ENCODE measurements around the gene GAGE12D.
"Not testable (repeated sequence)": the region's sequence is repeated elsewhere in the genome, so short reads cannot be mapped to it uniquely, and the experiment has no call there.

DNA sequence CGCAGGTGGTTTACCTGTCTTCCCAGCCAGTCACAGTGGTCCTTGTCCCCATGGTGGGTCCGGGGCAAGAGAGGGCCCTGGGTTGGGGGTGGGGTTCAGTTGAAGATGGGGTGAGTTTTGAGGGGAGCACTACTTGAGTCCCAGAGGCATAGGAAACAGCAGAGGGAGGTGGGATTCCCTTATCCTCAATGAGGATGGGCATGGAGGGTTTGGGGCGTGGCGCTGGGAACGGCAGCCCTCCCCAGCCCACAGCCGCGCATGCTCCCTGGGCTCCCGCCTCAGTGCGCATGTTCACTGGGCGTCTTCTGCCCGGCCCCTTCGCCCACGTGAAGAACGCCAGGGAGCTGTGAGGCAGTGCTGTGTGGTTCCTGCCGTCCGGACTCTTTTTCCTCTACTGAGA is 47.7 kb downstream of the GAGE12D start, which contains the start of gene GAGE2A:
- TF ChIP-seq, protein P1, sequence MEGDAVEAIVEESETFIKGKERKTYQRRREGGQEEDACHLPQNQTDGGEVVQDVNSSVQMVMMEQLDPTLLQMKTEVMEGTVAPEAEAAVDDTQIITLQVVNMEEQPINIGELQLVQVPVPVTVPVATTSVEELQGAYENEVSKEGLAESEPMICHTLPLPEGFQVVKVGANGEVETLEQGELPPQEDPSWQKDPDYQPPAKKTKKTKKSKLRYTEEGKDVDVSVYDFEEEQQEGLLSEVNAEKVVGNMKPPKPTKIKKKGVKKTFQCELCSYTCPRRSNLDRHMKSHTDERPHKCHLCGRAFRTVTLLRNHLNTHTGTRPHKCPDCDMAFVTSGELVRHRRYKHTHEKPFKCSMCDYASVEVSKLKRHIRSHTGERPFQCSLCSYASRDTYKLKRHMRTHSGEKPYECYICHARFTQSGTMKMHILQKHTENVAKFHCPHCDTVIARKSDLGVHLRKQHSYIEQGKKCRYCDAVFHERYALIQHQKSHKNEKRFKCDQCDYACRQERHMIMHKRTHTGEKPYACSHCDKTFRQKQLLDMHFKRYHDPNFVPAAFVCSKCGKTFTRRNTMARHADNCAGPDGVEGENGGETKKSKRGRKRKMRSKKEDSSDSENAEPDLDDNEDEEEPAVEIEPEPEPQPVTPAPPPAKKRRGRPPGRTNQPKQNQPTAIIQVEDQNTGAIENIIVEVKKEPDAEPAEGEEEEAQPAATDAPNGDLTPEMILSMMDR (conservative IDR thresholded peaks at IDR 0.05; ENCODE audit: low read depth, low read length) = not testable (repeated sequence)
- not testable (repeated sequence) for TF ChIP-seq EZH2phosphoT487 (IDR thresholded peaks at IDR 0.05; ENCODE audit: borderline replicate concordance, low read length); EZH2 (IDR thresholded peaks at IDR 0.05; ENCODE audit: low read length, unreplicated experiment)

Measured in PC-3 (cell line).